Activated B cell treated with CpG ODN at 0.5 μM for 24 hours (primary cell): ENCODE measurements around the gene OR5AC2. TPM values are rescaled to one million over a fixed set of nuclear protein-coding genes. Genes with fewer than 3 reads are reported as not detected.

Experiments used
- ATAC-seq: fragments of 200-7000 bp; cut with Tn5 transposase; one replicate; pipeline ENCODE4 v1.10.0; 2021; ENCODE audit warnings: low read depth, mild to moderate bottlenecking, moderate library complexity
- CTCF ChIA-PET: fragments of 350-600 bp; sonication (Branson Sonifier 250); formaldehyde crosslinking; loops from one replicate; lab custom pipeline; 2021; ENCODE audit warnings: antibody characterized with exemption; lab: Charles Lee
- POLR2A ChIA-PET: fragments of 350-600 bp; sonication (Branson Sonifier 250); formaldehyde crosslinking; loops from one replicate; lab custom pipeline; 2021; ENCODE audit warnings: antibody characterized with exemption; lab: Charles Lee
- DNase-seq: peaks from one replicate; pipeline ENCODE4 v3.0.0; 2022
- H3K27ac Mint-ChIP-seq: one replicate; pipeline ENCODE4 v1.8.0; 2020; ENCODE audit warnings: mixed read lengths
- H3K27me3 Mint-ChIP-seq: one replicate; pipeline ENCODE4 v1.8.0; 2021; ENCODE audit warnings: mixed read lengths
- H3K36me3 Mint-ChIP-seq: one replicate; pipeline ENCODE4 v1.8.0; 2021; ENCODE audit warnings: low read depth, mixed read lengths
- H3K4me1 Mint-ChIP-seq: one replicate; pipeline ENCODE4 v1.8.0; 2021; ENCODE audit warnings: mixed read lengths
- H3K4me3 Mint-ChIP-seq: one replicate; pipeline ENCODE4 v1.8.0; 2020; ENCODE audit warnings: mild to moderate bottlenecking, mixed read lengths
- H3K9me3 Mint-ChIP-seq: one replicate; pipeline ENCODE4 v1.8.0; 2020; ENCODE audit warnings: mixed read lengths
- CTCF ChIP-seq: fragments of 200-600 bp; IDR thresholded peaks from one replicate; pipeline ENCODE4 v1.8.0; 2022; ENCODE audit warnings: antibody characterized with exemption, mild to moderate bottlenecking
- intact Hi-C: fragments of 100-400 bp; cut with micrococcal nuclease; formaldehyde crosslinking; loops from one replicate; pipeline ENCODE4 v1.15.1; 2024
- total RNA-seq: library from RNA; stranded (reverse); gene quantifications from 2 replicates; pipeline ENCODE4 v1.2.3, GENCODE V29; 2022

Gene OR5AC2
- total RNA-seq, 1 donor from 2014 or later, result not detected

GRCh38 chr3:98130421-98130820 lies 43.4 kb downstream of the OR5AC2 start, which contains the start of gene OR5H1:
Gene OR5H1 (plus strand): TSS chr3:98130721. CDS start chr3:98132698, 1,977 bp downstream.
- intact Hi-C loops, result no loop called here
- no peak for TF ChIP-seq CTCF
- Mint-ChIP-seq H3K4me3 (no peak within 1 kb of the TSS), H3K27me3 (no peaks in the 10 kb centered on the region), H3K4me1 (no peaks in the 10 kb centered on the region), H3K27ac (no peak within 1 kb of the TSS), H3K36me3 (no peaks in the 10 kb centered on the region), H3K9me3 (peaks cover 4% of the 10 kb centered on the region)
- POLR2A ChIA-PET, result no interaction called here
- ATAC-seq (no peak), DNase-seq (no peak)
- CTCF ChIA-PET, result no interaction called here

DNA sequence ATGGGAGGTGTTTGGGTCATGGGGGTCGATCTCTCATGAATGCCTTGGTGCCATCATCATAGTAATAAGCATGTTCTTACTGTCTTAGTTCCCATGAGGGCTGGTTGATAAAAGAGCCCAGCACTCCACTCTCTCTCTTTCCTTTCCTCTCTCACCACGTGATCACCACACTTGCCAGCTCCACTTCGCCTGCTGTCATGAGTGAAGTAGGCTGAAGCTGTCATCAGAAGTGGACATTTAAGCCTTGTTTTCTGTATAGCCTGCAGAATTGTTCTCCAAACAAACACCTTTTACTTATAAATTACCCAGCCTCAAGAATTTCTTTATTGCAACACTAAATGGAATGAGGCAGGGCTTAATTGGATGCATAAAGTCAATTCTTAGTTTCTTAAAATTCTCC lies 49.7 kb downstream of the OR5AC2 start:
- intact Hi-C loops, result no loop called here
- Mint-ChIP-seq H3K27me3 (no peaks in the 10 kb centered on the region), H3K4me3 (no peak overlapping the region), H3K36me3 (no peaks in the 10 kb centered on the region), H3K27ac (no peak overlapping the region), H3K9me3 (no peaks in the 10 kb centered on the region), H3K4me1 (no peaks in the 10 kb centered on the region)
- no peak for TF ChIP-seq CTCF
- CTCF ChIA-PET, result no interaction called here
- DNase-seq, result no peak
- POLR2A ChIA-PET, result no interaction called here
- ATAC-seq, result no peak

Other genes with a start within 250 kb of the OR5AC2 start
- 33.7 and 34.8 TPM in 2 replicates for gene RIOX2, start 114.7 kb upstream of the OR5AC2 start, total RNA-seq
- not detected in 2 replicates for gene GABRR3, start 51.9 kb upstream of the OR5AC2 start, total RNA-seq
- not detected in 2 replicates for gene OR5H1, start 43.5 kb downstream of the OR5AC2 start, total RNA-seq
- gene OR5H14, start 60.3 kb downstream of the OR5AC2 start, total RNA-seq, result 0.02 TPM in 1 of 2 replicates, not detected in the other
- gene OR5H15, start 79.5 kb downstream of the OR5AC2 start, total RNA-seq, result not detected in 2 replicates
- gene OR5H6, start 177.1 kb downstream of the OR5AC2 start, total RNA-seq, result not detected in 2 replicates
- gene OR5H2, start 195.3 kb downstream of the OR5AC2 start, total RNA-seq, result not detected in 2 replicates